Ammon's horn (tissue), 1 donor: ENCODE measurements around the gene PTP4A2.
"Not testable (repeated sequence)": the region's sequence is repeated elsewhere in the genome, so short reads cannot be mapped to it uniquely, and the experiment has no call there.

Source experiments
- DNase-seq: peaks from one replicate; pipeline ENCODE4 v3.0.0-alpha.2; 2016; ENCODE audit warnings: low spot score

PTP4A2 gene

GRCh38 chr1:31949862-31950261, 11.7 kb upstream of the PTP4A2 start:
- DNase-seq, result no peak

DNA sequence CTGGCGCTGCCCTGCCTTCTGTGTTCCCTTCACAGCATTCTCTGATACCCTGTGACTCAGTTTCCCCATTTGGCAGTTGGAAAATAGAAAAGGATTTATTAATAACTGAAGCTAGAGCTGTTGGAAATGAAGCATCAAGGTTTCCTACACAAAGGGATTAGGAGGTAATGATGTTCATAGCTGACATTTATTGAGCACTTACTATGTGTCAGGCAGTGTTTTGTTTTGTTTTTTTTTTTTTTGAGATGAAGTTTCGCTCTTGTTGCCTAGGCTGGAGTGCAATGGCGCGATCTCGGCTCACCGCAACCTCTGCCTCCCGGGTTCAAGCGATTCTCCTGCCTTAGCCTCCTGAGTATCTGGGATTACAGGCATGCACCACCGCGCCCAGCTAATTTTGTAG, 7.5 kb upstream of the PTP4A2 start:
- DNase-seq, result not testable (repeated sequence)

GRCh38 chr1:31944205-31945089, 6.3 kb upstream of the PTP4A2 start:
- DNase-seq, result peak; percentile 53

DNA sequence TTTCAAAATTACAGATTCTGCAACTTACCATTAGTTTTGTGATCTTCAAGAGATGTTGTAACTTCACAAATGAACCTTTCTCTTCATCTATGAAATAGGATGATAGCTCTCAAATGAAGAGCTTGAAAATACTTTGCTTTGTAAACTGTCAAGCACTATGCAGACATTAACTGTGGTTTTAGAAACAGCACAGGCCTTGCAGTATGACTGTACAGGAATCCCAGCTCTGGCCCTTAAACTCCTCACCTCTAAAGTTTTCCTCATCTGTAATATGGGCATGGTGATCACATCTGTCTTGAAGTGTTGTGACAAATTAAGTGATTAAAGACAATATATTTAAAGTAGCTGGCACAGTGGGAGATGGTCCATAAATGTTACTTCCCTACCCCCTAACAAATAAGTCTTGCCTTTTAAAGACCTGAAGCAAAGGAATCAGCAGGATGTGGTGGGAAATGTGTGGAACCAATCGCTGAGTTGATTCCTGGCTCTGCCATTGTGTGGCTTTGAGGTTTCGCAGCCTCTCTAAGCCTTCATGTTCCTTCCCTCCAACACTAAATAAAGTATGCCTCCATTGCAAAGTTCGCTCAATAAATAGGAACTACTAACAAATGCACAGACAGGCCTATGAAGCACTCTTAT, 5.5 kb upstream of the PTP4A2 start:
- no peak for DNase-seq

DNA sequence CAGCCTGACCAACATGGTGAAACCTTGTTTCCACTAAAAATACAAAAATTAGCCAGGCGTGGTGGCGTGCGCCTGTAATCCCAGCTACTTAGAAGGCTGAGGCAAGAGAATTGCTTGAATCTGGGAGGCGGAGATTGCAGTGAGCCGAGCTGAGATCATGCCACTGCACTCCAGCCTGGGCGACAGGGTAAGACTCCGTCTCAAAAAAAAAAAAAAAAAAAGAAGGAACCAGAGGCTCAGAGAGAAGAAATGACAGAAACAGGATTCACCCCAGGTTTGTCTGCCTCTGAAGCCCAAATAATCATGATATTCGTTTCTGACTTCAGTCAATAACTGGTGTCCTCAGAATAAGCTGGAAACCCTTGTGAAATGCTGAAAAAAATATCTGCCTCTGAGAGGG, 3.9 kb upstream of the PTP4A2 start:
- DNase-seq, result not testable (repeated sequence)

- DNase-seq, result no peak
Measured at GRCh38 chr1:31939484-31940329, 1.5 kb upstream of the PTP4A2 start.

- peak; percentile 91 for DNase-seq
Measured at GRCh38 chr1:31937300-31938183, 626 bp downstream of the PTP4A2 start.

GRCh38 chr1:31936981-31937299, 1.2 kb downstream of the PTP4A2 start:
- no peak for DNase-seq

GRCh38 chr1:31936278-31936980, 1.7 kb downstream of the PTP4A2 start:
- DNase-seq, result no peak

DNA sequence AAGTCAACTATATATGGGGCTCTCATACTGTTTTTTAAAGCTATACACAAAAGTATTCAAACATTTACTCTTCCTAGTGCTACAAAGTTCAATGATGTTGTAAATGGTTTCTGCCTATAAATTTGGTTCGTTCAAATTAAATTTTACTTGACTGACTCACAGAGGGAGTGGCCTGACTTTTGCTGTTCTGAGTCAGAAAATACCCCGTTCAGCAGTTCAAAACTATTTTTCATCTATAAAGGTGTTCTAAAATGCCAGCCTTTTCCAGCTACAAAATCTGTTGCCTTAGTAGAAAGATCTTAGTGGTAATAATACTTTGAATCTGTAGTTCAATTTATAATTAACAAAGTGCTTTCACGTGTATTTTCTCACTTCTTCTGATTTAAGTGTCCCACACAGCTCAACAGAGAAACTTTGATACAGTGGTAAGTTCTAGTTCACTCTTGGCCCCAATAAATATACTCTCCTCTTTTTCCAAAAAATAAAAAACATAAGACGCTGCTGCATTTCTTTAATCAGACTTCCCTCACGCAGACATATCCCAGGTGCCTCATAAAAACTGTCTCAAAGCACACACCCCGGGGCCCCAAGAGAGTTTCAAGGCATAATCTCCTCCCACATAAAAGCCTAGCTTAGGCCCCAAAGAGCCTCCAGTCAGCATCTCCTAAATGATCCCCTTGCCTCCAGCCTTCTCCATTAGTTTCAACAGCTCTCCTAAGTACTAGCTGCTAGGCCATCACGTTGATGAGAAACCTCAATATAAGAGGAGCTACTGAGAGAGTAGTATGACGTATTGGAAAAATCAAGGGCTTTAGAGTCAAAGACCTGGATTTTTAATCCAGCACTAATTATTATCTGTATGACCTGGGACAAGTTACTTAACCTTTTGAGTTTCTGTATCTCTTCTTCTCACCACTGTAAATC, 3.2 kb downstream of the PTP4A2 start:
- no peak for DNase-seq

- no peak for DNase-seq
Measured at GRCh38 chr1:31932491-31933316, 5.5 kb downstream of the PTP4A2 start.

DNA sequence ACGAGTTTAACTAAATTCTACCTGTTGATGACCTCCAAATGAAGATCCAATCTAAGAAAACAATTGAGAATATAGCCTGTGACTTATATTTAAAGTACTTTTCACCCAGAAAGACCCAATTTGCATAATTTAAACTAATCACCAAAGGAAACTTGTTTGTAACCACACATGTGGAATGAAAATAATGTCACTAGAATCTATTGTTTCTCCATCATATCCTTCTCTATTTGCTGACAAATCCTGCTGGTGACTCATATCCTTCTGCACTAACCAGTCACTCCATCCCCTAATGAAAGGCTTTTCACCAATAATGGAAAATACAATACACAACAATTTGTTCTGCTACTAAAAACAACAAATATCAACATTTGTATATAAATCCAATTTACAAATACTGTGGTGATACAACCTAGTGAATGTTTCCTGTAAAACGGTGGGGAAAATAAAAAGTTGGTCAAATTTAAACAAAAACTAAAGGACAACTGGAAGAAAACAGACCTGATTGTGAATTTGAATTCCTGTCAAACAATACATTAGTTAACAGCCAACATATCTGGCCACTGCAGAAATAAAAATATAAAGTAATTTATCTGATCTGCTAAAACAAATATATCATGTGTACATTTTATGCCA, 6.5 kb downstream of the PTP4A2 start:
- DNase-seq, result peak; percentile 49

GRCh38 chr1:31930836-31931592, 7.2 kb downstream of the PTP4A2 start:
- DNase-seq, result no peak

GRCh38 chr1:31927661-31927980, 10.5 kb downstream of the PTP4A2 start:
- DNase-seq, result no peak

GRCh38 chr1:31926853-31927660, 11.1 kb downstream of the PTP4A2 start:
- peak; percentile 36 for DNase-seq

DNA sequence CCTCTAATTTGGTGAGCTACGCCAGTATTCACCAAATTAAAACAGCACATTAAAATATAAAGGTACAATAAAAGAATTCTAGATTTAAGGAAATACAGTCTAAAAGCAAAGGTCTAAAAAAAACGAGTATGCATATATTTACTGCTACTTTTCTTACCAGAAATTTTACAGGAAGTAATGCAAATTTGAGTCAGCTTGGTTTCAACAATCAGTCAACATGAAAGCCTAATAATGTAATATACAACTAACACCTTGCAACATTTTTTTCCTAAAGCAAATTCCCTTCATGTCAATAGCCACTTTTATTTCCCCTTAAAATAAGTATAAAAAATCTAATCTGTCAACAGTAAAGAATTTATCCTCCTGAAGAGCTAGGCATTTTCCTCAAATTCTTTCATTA, 11.9 kb downstream of the PTP4A2 start:
- DNase-seq, result no peak

DNA sequence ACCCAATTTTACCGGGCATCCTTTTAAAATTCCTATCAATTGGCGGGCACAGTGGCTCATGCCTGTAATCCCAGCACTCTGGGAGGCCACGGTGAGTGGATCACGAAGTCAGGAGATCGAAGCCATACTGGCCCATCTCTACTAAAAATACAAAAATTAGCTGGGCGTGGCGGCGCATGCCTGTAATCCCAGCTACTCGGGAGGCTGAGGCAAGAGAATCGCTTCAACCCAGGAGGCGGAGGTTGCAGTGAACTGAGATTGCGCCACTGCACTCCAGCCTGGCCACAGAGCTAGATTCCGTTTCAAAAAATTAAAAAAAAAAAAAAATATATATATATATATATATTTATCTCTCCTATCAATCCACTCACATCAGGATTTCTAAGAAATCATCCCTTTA, 12.3 kb downstream of the PTP4A2 start:
- not testable (repeated sequence) for DNase-seq
